HG03558 (cell line): ENCODE data around the gene MCTP1.

ENCODE experiments used
- ATAC-seq: cut with Tn5 transposase; IDR thresholded peaks from one replicate; pipeline ENCODE4 v1.9.1; 2021; ENCODE audit warnings: moderate number of reproducible peaks; ENCODE audit not compliant: unreplicated experiment; ENCODE audit errors: extremely low read depth

MCTP1 gene

DNA sequence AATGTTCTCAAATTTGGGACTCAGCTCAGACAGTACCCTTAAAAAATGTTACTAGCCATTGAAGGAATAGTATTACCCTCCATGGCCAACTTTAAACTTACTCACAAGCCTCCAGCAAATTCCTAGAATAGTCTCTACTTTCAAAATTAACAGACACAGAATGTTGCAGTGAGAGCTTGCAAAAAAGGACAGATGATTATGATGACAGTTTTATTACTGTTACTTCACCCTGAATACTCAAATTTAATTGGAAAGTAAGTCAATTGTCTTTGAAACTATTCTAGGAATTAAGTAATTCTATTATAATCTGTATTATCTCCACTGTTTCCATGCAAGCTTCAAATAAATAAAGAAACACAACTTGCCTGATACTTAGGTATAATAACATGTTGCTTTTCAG lies 378.1 kb downstream of the MCTP1 start:
- no peak for ATAC-seq

- ATAC-seq, result no peak
Observed at GRCh38 chr5:94903726-94904125, 381.2 kb downstream of the MCTP1 start.

DNA sequence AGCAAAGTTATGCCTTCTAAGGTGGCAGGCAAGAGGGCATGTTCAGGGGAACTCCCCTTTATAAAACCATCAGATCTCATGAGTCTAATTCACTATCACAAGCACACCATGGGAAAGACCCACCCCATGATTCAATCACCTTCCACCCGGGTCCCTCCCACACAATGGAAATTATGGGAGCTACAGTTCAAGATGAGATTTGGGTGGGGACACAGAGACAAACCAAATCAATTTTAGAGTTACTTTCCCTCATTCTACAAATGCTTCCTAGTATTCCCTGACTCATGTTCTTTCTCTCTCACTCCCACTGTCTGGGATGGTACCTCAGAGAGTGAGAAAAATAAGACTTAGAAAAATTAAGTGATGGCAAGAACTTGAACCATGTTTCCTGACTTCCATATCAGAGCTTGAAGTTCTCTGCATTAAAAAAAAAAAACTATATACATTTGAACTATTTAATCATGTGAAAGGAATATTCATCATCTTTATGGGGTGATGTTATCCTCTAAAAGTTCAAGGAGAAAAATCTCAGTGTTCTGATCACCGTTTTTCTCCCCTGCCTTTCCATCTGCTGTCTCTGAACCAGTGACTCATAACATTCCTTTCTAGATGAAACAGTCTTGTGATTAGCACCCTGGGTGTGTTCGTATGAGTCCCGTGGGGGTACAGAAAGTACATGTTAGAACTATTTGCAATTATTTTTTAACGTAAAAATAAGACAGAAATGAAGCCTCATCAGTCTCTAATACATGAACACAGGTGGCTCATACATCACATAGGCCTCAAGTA lies 383.5 kb downstream of the MCTP1 start:
- peak; percentile 80 for ATAC-seq

GRCh38 chr5:94900006-94900505 lies 384.8 kb downstream of the MCTP1 start:
- ATAC-seq, result no peak

DNA sequence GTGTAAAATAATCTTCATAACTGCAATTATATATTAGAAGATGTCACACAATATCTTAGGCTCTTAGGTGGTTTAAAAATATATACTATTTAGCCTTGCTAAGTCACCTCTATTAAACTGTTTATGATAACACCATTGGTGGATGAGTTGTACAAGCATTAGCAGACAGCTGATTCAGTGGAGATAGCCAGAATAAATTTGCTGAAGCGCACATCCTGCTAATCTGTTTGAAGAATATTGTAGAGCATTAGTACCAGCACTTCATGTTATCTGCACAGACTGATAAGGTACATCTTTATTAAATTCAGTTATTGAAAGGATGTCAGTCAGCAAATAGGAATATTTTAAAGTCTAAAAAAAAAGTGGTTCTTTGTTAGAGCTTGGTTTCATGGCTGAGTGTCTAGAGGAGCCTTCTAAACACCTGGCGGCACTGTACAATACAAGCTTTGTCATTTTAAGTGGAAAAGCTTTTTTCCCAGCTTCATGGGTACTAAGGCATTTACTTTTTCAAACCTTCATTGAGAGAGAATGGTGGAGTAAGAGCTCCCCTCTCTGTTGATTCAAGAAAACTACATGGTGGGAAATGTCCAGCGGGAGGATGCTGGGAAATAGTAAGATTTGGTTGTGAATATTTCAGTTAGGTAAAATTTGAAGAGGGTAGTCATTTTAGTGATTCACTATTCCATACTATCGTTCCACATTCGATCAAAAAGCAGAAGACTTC lies 391.3 kb downstream of the MCTP1 start:
- ATAC-seq, result no peak

DNA sequence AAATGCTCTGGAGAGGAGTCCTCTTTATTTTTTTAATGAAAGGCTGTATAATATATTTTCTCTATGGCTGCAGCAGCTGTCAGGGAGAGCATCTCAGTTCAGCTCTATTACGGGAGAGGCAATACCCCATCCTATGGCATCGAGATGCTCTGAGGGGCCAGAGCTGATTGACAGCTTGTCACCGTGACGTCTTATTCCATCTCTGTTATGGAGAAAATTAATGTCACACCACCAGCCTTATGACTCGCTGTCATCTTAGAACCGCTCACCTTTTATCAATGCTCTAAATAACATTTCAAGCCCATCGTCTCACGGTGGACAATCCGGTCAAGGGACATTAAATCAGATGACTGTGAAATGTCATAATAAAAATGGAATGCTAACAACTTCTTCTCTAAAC lies 392.9 kb downstream of the MCTP1 start:
- no peak for ATAC-seq

DNA sequence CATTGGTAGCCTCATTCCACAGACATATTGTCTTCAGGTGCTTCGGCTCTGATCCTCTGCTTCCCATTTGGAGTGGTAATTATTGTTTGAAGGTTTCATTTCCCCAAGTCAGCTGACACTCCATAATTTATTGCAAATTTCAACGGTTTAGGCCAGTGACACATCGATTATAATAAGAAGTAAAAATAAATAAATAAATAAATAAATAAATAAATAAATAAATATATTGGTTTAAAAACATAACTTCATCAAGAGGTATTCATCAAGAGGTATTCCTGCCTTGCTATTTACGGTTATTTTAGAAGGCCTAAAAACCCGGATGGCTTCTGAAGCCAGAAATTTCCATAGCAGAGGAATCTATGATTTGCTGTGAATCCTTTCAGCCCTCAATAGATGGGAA lies 393.3 kb downstream of the MCTP1 start:
- ATAC-seq, result no peak

DNA sequence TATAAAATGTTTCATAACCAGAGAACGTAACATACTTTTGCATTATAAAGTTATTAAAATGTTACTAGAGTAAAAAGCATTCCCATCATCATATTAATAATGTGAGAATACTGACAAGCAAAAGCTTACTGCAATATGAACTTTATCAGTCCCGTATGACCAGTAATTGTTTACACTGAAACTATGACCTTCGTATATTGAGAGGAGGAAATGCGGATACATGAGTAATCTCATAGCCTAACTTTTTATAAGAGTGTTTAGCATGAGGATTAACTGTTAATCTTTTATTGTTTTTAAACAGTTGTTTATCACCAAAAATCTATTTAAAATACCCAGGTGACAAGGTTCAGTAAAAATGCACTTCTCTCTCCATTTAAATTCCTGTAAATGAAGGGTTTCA lies 394.0 kb downstream of the MCTP1 start:
- no peak for ATAC-seq

DNA sequence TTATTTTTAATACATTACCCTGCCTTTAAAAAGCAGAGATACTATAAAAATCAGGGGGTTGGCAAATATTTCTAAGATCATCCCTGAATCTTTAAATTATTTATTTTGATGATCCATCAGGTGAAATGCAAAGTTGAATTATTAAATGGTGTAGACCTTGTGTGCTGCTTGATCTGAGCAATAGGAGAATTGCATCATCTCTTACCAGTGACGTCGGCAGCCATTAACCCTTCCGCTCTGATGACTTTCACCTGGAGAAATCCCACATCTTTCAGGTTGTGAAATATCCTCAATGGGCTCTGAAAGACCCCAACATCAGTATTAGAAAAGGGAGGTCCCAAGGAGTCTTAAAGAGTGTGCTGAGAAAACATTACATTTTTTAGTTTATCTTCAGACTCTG lies 396.2 kb downstream of the MCTP1 start:
- ATAC-seq, result no peak

DNA sequence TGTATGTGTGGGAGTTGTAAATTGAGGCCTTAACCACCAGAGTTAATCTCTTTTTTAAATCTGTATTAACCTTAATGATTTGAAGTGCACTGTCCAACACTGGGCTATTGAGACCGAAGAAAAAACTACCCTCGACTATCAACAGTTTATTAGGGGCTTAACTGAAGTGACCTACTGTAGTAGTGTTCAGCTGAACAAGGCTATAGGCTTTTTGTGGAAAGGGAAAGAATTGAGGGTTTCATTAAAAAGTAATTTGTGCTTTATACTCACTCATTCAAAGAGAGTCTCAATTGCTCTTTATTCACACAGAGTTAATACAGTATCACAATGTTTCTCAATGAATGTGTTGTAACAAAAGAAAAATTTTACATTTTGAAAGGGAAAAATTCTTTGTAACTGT lies 399.0 kb downstream of the MCTP1 start:
- ATAC-seq, result no peak

DNA sequence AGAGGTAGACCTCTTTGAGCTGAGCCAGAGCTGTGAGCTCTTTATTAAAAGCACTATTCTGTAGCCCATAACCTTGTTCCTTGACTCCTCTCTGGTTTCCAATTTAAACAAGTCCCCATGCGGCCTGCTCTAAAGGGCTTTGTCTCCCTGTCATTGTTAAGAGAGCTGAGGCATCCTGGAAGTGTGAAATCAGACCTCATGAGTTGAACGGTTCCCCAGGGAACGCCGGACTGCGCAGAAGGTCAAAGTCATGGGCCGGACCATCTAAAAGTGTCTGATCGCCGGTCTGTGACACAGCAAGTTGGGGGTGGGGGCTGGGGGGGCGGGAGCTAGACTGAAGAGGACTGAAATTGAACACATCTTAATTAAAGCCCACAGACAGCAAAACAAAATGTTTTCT lies 400.6 kb downstream of the MCTP1 start:
- no peak for ATAC-seq

DNA sequence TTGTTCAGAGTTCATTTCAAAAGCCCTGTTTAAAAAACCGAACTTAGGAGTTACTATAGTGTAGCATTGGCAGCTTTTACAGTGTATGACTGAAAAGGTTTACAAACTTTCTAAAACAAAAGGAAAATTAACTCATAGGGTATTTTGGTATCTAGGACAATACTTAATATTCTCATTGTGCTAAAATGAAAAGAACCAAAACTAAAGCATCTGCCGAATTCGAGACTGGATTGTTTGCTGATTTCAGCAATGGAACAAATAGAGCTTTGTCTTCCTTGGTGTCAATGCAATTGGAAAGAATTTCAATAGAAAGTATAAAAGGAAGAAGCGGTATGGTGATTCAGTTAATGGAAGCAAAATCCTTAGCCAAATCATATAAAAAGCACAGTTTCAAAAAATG lies 412.4 kb downstream of the MCTP1 start:
- ATAC-seq, result no peak

DNA sequence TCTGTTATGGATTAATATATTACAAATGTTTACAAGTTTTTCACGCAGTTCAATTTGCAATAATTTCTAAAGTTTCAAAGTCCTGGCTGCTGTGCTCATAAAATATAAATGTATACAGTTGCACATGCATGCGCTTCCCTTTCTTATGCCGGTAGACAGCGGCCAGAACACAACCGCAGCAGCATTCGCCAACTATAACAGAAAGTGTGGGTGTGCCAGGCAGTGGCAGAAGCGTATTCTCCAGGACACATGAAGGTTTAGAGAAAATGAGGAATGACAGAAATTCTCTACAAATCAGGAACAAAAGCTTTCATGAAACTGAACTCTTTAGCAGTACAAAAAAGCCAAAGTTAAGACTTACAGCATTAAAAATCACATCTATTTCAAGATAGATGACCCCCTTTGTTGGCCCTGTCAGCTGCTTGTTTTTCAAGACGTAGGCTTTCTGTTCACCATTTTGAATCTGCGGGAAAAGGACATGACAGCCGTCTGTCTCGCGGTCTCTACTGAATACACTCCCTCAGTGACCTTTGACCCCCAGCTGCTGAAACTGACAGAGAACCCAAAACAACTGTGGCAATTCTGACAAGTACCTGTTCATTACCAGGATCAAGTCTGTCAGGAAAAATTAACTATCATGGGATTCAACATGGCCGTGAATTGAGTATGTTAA lies 414.2 kb downstream of the MCTP1 start:
- ATAC-seq, result no peak

DNA sequence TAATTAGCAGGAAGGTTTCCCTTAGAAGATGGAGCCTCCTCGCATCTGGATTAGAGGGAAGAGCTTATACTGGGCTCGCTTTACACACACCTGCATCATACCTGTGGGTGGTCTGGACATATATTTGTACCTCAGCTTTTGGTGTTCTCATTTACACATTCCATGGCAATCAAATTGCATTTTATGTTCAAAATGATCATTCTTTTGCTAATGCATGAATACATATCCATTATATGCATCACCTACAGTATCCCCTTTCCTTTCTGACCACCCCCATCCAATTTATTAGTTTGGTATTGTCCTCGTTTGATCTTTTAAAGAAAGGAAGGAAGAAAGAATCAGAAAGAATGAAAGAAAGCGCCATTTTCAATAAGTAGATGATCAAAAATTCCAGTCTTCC lies 415.0 kb downstream of the MCTP1 start:
- ATAC-seq, result no peak

GRCh38 chr5:94863951-94864350 lies 420.9 kb downstream of the MCTP1 start:
- ATAC-seq, result no peak

- ATAC-seq, result no peak
Observed at GRCh38 chr5:94857111-94857510, 427.8 kb downstream of the MCTP1 start.

GRCh38 chr5:94856257-94856800 lies 428.6 kb downstream of the MCTP1 start:
- ATAC-seq, result no peak

GRCh38 chr5:94855543-94855942 lies 429.4 kb downstream of the MCTP1 start:
- no peak for ATAC-seq

- no peak for ATAC-seq
Observed at GRCh38 chr5:94853120-94853519, 431.8 kb downstream of the MCTP1 start.

GRCh38 chr5:94850960-94851359 lies 433.9 kb downstream of the MCTP1 start:
- ATAC-seq, result no peak
